GM19193 (cell line): Measurements from ENCODE around the gene NPFF.

Experiments
- POLR2A ChIP-seq: IDR thresholded peaks from 4 replicates; pipeline ENCODE4 v1.6.1; 2011; ENCODE audit not compliant: insufficient read depth, insufficient read length; ENCODE audit errors: extremely low read depth

The NPFF gene

DNA sequence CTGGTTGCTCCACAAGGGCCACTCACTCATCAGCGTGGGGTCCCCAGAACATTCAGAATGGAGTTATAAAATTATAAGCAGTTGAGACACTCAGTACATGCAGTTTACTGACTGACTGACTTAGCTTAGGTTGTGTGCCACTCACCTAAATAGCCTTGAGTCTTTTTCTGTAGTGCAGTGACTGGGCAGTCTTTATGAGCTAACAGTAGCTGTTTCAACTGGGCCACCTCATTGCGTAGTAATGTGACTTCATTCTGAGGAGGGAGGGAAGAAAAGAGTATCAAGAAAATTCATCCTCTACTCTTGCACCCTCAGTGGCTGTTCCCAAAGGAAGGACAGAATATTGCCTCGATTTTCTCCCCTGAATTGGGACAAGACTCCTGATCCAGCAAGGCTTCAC is 15.8 kb upstream of the NPFF start:
- TF ChIP-seq POLR2A: no peak

DNA sequence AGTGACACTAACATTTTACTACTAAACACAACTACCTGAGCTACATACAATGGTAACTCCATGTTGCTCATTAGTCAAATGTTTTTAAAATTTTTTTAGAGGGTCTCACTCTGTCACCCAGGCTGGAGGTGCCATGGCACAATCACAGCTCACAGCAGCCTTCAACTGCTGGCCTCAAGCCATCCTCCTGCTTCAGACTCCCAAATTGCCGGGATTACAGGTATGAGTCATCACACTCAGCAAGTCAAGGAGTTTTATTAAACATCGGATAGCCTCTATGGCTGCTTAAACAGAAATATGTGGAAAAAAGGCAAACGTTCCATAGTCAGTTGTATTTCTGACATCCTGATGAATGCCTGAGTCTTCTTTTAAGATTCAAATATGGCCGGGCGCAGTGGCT is 11.1 kb upstream of the NPFF start:
- TF ChIP-seq POLR2A: no peak

DNA sequence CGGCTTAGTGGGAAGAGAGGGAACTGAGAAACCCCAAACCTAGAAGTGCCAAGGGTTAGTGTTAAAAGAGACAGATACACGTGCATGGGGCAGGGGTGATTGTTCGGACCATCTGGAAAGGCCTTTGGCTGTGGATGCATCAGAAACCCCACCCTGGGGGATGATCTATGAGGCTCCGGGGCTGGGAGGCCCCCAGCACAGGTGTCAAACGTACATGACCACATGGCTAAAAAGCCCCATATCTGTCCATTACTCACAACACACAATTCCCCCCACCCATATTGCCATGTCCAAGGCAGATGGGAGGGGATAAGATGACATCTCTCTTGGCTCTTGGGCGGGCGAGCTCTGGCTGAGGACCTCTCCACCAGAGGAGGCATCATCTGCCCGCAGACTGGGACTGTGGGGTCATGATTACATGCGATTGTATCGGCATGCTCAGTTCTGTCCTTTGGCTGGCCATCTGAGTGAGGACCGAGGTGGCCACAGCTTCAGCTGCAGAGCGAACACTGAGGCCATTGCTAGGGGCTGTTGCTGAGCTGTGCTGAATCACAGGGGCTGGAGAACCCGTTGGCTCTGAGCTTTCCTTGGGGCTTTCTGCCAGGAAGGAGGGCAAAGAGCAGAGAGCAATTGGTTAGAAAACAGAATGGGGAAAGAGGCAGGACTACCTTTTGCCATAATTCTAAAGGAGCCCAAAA is 9.6 kb upstream of the NPFF start:
- TF ChIP-seq POLR2A: no peak

DNA sequence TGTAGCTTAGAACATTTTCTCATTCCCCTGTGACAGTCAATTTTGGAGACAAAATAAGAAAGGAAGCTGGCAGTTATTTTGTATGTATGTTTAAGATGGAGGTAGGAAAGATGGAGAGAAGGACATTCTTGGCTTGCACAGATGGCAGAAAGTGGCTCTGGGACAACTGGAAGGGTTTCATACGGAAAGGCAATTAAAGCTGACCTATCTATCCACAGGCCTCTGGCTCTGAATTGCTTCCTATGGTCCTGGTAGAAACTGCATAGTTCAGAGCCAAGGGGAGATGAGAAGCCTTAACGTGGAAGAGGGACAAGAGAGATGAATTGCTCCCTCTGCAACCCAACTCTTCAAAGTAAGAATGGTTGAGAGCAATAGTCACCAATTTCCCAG is 8.0 kb upstream of the NPFF start:
- no peak for TF ChIP-seq POLR2A

DNA sequence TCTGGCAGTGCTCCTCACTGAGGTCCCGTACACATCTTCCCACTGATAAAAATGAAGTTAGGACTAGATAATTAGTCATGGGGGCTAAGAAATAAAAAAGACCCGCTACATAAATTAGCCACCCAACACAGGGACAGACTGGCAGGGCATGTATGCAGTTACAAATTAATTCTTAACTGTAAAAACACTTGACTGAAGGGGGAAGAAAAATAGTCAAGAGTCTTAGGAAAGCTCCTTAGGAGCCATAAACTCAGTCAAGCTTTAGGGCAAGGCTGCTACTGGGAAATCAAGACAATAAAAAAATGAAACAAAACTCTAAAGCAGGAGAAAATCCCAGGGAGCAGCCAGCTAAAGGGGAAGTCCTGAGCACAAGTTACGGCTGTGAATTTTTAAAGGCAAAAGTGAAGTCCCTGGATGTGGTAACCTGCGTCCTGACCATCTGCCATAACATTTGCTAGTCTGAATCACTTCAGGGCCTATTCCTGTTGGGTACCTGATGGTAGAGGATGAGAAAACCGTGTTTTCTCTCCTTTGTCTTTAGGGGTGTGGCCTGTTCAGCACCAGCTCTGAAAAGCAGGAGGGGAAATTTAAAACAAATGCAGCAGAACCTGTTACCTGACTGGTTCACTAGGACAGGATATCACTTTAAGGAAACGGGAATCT is 7.5 kb upstream of the NPFF start:
- TF ChIP-seq POLR2A: no peak

DNA sequence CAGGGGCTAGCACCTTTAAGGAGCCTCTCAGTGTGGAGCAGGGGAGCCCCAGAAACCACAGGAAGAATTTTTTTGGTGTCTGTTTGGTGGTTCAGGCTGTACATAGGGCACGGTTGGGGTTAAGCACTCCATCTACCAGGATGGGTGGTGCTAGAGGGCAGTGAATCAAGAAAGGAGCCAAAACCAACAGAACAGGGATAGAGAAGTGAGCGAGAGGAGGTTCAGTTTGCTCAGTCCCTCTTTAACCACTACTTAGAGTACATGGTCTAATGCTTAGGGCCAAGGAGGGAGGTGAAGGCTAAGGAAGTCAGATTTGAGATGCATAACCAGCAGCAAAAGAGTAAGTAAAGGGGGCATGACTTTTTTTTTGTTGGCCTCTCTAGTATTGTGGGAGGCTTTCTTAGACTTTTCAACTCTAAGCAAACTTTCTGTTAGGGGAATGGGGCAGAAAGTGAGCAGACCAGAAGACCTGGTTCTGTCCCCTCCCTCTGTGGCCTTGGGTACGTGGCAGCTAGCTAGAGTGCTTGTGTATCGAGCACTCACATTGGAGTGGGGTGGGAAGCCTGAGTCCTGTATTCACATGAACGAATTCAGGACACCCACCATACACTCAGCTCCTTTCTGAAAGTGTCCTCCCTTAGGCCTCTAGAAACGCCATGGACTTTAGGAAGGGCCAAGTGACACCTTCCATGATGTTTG is 6.6 kb upstream of the NPFF start:
- TF ChIP-seq POLR2A: no peak

DNA sequence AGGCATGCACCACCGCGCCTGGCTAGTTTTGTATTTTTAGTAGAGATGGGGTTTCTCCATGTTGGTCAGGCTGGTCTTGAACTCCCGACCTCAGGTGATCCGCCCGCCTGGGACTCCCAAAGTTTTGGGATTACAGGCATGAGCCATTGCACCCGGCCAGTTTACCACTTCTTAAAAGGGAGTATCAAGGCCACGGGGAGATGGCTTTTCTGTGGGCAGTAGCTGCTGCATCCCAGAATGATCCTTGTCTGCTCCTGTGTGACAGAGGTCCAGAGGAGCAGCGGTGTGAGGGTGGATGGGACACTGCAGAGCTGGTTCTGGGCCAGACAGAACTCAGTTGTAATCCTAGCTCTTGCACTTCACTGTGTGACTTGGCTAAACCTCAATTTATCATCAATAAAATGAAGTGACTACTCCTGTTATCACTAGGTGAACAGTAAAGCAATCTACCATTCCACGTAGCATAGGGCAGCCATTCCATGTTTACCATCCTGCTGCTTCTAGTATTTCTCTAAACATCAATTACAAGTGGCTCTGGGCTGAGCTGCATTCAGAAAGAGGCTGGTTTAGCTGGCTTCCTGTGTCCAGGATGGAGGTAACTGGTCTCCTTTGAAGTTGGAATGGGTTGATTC is 3.0 kb upstream of the NPFF start:
- no peak for TF ChIP-seq POLR2A

DNA sequence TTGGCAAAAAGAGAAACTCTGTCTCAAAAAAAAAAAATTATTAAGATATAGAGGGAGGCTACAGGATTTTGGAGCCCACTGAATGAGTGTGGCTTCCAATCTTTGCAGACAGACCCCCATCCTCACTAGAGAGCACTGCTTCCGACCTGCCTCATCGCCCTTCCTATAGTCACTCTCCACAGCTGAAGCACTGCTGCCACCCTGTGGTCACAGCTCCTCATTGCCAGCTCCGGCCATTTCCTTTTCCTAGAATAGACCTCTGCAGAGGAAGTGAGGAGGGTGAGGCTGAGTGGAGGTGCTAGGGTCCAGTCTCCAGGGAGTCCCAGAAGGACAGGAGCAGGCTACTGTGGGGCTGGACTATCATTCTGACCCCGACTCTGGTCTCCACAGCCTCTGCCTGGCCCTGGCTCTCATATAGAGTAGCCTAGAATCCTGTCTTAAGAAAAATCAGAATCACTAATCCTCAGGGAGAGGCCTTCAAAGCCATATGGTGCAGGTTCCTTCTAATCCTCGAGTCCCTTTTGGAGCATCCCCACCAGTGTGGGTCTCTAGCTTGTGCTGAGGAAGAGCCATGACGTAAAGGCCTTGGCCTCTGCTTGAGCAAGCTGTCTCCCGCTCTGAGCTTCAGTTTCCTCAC is 1.4 kb upstream of the NPFF start:
- no peak for TF ChIP-seq POLR2A

DNA sequence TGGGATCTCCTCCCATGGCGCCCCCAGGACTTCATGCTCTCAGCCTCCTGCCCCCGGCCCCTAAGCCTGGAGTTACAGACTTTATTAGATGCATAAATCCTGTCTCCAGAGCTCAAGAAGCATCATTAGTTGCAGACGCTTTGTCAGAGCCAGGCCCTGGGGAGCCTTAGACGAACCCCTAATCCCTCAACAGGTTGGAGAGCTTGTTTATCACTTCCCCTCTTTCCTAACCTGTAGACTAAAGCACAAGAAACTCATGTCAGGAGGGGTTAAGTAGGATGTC is 260 bp upstream of the NPFF start:
- TF ChIP-seq POLR2A: no peak

DNA sequence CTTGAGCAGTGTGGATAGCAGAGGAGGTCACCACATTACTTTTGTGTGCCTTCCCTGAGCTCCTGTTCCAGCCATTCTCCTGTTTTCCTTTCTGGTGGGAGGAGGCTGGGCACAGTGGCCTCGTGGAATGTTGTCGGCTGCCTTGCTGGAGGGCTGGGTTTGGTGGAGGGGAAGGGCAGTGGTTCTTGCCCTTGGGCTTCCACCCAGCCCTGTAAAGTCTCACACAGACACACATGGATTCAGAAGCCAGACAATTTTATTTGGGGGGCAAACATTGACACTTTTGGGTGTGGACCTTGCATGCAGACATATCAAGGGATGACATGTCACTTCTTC is 866 bp downstream of the NPFF start:
- TF ChIP-seq POLR2A: peak; percentile 25

DNA sequence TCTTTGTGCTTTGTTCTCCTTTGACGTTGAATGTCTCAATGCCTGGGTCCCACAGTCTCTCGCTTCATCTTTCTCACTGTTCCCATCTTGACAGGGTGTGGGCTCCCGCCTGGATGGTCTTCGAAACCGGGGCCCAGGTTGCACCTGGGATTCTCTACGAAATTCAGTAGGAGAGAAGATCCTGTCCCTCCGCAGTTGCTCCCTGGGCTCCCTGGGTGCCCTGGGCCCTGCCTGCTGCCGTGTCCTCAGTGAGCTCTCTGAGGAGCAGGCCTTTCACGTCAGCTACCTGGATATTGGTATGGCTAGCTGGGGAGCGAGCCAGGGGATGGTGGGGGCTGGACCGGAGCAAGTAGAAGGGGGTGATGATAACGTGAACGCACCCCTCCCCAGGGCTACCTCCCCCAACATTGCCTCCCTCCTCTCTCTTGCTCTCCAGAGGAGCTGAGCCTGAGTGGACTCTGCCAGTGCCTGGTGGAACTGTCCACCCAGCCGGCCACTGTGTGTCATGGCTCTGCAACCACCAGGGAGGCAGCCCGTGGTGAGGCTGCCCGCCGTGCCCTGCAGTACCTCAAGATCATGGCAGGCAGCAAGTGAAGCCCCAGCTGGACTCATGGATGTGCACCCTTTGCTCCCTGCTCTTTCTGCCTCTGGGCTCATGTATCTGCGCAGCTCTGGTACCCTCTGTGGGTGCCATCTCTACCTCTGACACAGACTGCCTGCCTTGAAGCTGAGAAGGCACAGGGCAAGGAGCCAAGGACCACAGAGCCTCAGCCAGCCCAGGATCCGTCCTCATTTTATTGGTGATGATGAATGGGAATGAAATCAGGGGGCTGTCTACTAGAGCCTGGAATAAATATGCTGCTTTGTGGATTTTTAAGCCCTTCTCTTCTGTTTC is 1.5 kb downstream of the NPFF start:
- no peak for TF ChIP-seq POLR2A

DNA sequence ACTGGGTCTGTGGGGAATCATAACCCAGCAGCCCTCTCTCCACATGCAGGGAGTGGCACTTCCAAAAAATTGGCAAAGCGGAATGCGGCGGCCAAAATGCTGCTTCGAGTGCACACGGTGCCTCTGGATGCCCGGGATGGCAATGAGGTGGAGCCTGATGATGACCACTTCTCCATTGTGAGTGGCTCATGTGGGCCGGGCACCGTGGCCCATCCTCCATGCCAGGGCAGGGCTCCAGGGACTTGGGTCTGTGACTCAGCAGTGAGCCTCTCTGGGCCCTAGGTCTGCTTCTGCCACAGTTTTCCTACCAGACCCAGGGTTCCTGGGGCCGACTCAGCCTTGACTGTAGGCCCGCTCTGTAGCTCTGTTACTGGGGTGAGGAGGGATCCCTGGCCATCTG is 2.2 kb downstream of the NPFF start:
- no peak for TF ChIP-seq POLR2A

DNA sequence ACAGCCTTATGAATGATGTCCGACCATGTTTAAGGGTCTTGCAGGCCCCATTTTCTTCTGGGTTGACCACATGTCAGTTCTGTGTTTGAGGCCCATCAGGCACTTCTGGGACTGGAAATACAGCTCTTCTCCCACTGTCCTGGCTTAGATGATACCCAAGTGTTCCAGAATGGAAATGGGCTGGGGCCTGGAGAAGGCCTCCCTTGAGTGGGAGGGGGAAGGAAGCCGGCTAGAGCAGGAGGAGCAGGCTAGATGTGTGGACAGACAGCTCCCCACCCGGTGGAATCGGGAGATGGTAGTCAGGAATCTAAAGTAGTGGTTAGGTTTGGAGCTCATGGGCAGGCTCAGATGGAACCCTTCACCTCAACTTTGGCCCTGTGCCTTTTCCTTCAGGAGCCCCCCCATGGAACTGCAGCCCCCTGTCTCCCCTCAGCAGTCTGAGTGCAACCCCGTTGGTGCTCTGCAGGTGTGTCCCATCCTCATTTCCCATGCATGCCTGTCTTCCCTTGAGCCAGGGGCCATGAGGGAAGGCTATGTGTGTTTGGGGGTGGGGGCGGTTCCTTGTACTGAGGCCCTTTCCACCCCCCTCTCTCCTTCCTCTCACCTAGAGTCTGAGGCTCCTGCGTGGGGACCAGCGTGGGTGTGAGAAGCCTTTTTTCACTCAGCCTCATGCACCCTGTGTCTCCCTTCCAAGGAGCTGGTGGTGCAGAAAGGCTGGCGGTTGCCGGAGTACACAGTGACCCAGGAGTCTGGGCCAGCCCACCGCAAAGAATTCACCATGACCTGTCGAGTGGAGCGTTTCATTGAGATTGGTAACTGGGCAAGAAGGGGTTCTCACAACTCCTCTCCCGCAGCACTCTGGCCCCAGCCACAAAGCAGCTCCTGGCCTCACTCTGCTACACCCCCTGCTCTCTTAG is 3.0 kb downstream of the NPFF start:
- TF ChIP-seq POLR2A: no peak
